Right lobe of liver (tissue), 4 donors: ENCODE results near the gene EIF3K.

Experiments used
- POLR2A ChIP-seq: fragments of 450-650 bp; IDR thresholded peaks from one replicate; pipeline ENCODE4 v1.6.1; 2017; ENCODE audit warnings: antibody characterized with exemption, mild to moderate bottlenecking
- TF ChIP-seq, protein P1 (sequence below), 4 donors: fragments of 200-600 bp in 3 of 4; fragments of 450-650 bp in 1 of 4; IDR thresholded peaks; one replicate each; pipeline versions ENCODE4 v1.5.1 to v1.8.0; 2016 to 2022; ENCODE audit warnings: antibody characterized with exemption in 4 of 4, mild to moderate bottlenecking in 2 of 4
- donor health status: DM: no; HTN: no; CAD: no.
- donor health status: DM: no; HTN: no; CAD: no.
- donor health status: DM: no; HTN: yes; CAD: no.

DNA sequence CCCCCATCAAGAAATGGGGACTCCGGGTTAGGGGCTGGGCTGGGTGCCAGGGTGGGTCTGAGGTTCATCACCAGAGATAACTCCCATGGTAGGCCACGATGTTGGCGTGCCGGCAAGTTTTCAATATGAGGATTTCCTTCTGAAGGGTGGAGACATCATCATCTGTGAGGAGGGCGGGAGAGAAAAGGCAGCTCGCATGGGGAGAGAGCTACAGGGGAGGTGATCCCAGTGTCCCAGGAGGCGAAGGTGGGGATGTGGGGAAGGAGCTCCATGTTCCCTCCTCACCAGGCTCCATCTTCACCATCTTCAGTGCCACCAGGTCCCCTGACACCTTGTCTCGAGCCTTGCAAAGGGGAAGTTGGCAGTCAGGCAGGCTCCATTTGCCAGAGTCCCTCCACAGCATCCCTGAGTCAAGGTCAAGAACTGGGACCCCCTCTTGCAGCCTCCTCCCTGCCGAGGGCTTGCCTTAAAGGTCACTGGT is 1.7 kb upstream of the EIF3K start:
- TF ChIP-seq, protein P1, sequence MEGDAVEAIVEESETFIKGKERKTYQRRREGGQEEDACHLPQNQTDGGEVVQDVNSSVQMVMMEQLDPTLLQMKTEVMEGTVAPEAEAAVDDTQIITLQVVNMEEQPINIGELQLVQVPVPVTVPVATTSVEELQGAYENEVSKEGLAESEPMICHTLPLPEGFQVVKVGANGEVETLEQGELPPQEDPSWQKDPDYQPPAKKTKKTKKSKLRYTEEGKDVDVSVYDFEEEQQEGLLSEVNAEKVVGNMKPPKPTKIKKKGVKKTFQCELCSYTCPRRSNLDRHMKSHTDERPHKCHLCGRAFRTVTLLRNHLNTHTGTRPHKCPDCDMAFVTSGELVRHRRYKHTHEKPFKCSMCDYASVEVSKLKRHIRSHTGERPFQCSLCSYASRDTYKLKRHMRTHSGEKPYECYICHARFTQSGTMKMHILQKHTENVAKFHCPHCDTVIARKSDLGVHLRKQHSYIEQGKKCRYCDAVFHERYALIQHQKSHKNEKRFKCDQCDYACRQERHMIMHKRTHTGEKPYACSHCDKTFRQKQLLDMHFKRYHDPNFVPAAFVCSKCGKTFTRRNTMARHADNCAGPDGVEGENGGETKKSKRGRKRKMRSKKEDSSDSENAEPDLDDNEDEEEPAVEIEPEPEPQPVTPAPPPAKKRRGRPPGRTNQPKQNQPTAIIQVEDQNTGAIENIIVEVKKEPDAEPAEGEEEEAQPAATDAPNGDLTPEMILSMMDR (IDR thresholded peaks at IDR 0.05), result no peak
- TF ChIP-seq POLR2A, result no peak
